Suprapubic skin (tissue), 4 donors: Measurements from ENCODE around the gene SLC28A1. TPM values are rescaled to one million over a fixed set of nuclear protein-coding genes. Genes with fewer than 3 reads are reported as not detected.

Source experiments
- DNase-seq, 2 donors: peaks; one replicate each; pipeline ENCODE4 v3.0.0-alpha.2; 2019; ENCODE audit warnings: low spot score in 2 of 2
- H3K27ac ChIP-seq: fragments of 200-600 bp; sonication (generic); one replicate; pipeline ENCODE4 v1.5.1; 2019
- H3K27me3 ChIP-seq: fragments of 200-600 bp; sonication (generic); one replicate; pipeline ENCODE4 v1.5.1; 2019
- H3K36me3 ChIP-seq: fragments of 200-600 bp; sonication (generic); one replicate; pipeline ENCODE4 v1.5.1; 2019
- H3K4me1 ChIP-seq: fragments of 200-600 bp; sonication (generic); one replicate; pipeline ENCODE4 v1.5.1; 2019
- H3K4me3 ChIP-seq: fragments of 200-600 bp; sonication (generic); one replicate; pipeline ENCODE4 v1.5.1; 2019; ENCODE audit warnings: mild to moderate bottlenecking
- H3K9me3 ChIP-seq: fragments of 200-600 bp; sonication (generic); one replicate; pipeline ENCODE4 v1.5.1; 2019
- CTCF ChIP-seq, 2 donors: fragments of 200-600 bp in 1 of 2; fragments of 450-650 bp in 1 of 2; sonication (generic) in 1 of 2; IDR thresholded peaks; one replicate each; pipeline ENCODE4 v1.5.1; 2016 to 2019; ENCODE audit warnings: antibody characterized with exemption in 2 of 2, mild to moderate bottlenecking in 1 of 2, moderate library complexity in 1 of 2
- EP300 ChIP-seq: sonication (generic); formaldehyde crosslinking; IDR thresholded peaks from one replicate; pipeline ENCODE4 v1.6.1; 2017; ENCODE audit warnings: antibody characterized with exemption
- POLR2A ChIP-seq, 2 donors: fragments of 450-650 bp; IDR thresholded peaks; one replicate each; pipeline ENCODE4 v1.6.1; 2017; ENCODE audit warnings: antibody characterized with exemption in 2 of 2, mild to moderate bottlenecking in 2 of 2, moderate library complexity in 2 of 2
- POLR2AphosphoS5 ChIP-seq, 3 donors: sonication (generic); formaldehyde crosslinking; IDR thresholded peaks; one replicate each; pipeline ENCODE4 v1.6.1; 2017; ENCODE audit warnings: antibody characterized with exemption in 3 of 3
- WGBS: methylation state at CpG from one replicate; pipeline ENCODE4 v1.1.5; 2018; 5-methylcytosine and 5-hydroxymethylcytosine counted together
- total RNA-seq, 4 donors: library from RNA; depleted of rRNA; stranded (reverse); fragments of >200 nt; gene quantifications; one replicate each; pipeline ENCODE4 v1.1.0, GENCODE V29; 2016

SLC28A1 gene
- total RNA-seq, 4 donors from 2014 or later: not detected

GRCh38 chr15:84991014-84991712 is 106.7 kb downstream of the SLC28A1 start:
- H3K4me1 ChIP-seq: peaks cover 32% of the 10 kb centered on the region
- no peaks in the 10 kb centered on the region for H3K27me3 ChIP-seq
- no peak for DNase-seq
- WGBS: 74% methylated on average over 4 of the region's 4 CpGs
- H3K4me3 ChIP-seq: no peak overlapping the region
- no peaks in the 10 kb centered on the region for H3K9me3 ChIP-seq
- H3K36me3 ChIP-seq: no peaks in the 10 kb centered on the region
- TF ChIP-seq POLR2A (IDR thresholded peaks at IDR 0.05): no peak
- no peak overlapping the region for H3K27ac ChIP-seq

- H3K27ac ChIP-seq: no peak overlapping the region
- WGBS: 73% methylated on average over 4 of the region's 4 CpGs
- no peak for DNase-seq
These were observed 107.9 kb downstream of the SLC28A1 start for GRCh38 chr15:84992157-84992944.

More at GRCh38 chr15:84992157-84992944, 107.9 kb downstream of the SLC28A1 start:
- TF ChIP-seq CTCF (IDR thresholded peaks at IDR 0.05) (no peak), POLR2A (IDR thresholded peaks at IDR 0.05) (no peak), EP300 (no peak), POLR2AphosphoS5 (IDR thresholded peaks at IDR 0.05) (no peak)
- H3K9me3 ChIP-seq: no peaks in the 10 kb centered on the region
- peaks cover 31% of the 10 kb centered on the region for H3K4me1 ChIP-seq
- H3K27me3 ChIP-seq: no peaks in the 10 kb centered on the region
- H3K36me3 ChIP-seq: no peaks in the 10 kb centered on the region
- no peak overlapping the region for H3K4me3 ChIP-seq

Other genes starting within 250 kb of the SLC28A1 start
- 10 to 100 TPM; 16.0 to 39.9 (median 27.2) TPM for gene WDR73, start 230.4 kb upstream of the SLC28A1 start, total RNA-seq
- gene NMB, start 226.5 kb upstream of the SLC28A1 start, total RNA-seq: 1 to 10 TPM; 2.2 to 6.7 (median 3.5) TPM
- gene SEC11A, start 168.5 kb upstream of the SLC28A1 start, total RNA-seq: 10 to 100 TPM; 44.3 to 52.9 (median 47.3) TPM
- gene ZNF592, start 136.1 kb upstream of the SLC28A1 start, total RNA-seq: 10 to 100 TPM; 23.1 to 37.2 (median 30.7) TPM
- 1 to 10 TPM in 2 of 4 donors, under 1 TPM in 2; 0.42 to 7.5 (median 1.1) TPM for gene ALPK3, start 67.3 kb upstream of the SLC28A1 start, total RNA-seq
- 10 to 100 TPM; 15.3 to 48.5 (median 19.0) TPM for gene PDE8A, start 97.2 kb downstream of the SLC28A1 start, total RNA-seq